Measurements from ENCODE around the gene SLC1A4.
A peak's percentile ranks its signal among the peaks of the same experiment; 100 is the strongest.

The SLC1A4 gene

DNA sequence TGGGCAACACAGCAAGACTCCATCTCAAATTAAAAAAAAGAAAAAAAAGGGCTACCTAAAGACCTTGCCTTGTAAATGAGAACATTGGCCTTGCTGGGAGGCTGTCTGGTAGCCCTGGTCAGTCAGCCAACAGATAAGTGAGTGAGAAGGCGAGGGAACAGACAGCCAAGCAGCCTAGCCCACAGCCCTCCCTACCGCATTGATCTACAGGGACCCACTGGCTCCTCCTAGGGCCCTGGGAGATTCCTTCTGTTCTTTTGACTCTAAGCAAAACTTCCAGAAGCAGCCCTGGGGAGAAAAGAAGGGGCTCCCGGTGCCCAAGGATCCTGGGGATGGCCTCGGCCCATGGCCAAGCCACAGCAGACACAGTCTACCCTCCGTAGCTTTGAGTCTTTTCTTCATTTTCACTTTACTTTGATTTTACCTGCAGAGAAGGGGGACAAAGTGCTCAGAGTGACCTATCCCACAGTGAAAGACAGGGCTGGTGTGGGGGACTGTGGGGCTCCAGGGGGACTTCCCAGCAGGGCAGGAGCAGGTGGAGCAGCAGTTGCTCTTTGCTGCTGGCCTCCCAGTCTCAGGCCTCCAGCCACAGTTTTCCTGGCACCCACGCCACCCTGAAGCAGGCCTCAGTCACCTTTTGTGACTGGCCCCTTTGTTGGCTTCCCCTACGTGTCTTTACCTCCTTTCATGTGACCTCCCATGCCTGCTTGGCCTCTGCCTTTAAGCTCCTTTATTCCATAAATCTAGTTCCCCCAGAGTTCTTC, 72.1 kb downstream of the SLC1A4 start:
- ChIA-PET CTCF (interaction anchor here (1.6 to 4.8 kb wide), 2 partner anchors 107 to 127 kb away, joined by 4 to 32 read pairs; no protein-coding TSS in a partner anchor), POLR2A (no interaction called here)
- DNase-seq (ENCODE audit: low read depth, low spot score): no peak
- no peak overlapping the region for H3K4me3 ChIP-seq (ENCODE audit: low read depth, low read length)
- TF ChIP-seq, protein P1, sequence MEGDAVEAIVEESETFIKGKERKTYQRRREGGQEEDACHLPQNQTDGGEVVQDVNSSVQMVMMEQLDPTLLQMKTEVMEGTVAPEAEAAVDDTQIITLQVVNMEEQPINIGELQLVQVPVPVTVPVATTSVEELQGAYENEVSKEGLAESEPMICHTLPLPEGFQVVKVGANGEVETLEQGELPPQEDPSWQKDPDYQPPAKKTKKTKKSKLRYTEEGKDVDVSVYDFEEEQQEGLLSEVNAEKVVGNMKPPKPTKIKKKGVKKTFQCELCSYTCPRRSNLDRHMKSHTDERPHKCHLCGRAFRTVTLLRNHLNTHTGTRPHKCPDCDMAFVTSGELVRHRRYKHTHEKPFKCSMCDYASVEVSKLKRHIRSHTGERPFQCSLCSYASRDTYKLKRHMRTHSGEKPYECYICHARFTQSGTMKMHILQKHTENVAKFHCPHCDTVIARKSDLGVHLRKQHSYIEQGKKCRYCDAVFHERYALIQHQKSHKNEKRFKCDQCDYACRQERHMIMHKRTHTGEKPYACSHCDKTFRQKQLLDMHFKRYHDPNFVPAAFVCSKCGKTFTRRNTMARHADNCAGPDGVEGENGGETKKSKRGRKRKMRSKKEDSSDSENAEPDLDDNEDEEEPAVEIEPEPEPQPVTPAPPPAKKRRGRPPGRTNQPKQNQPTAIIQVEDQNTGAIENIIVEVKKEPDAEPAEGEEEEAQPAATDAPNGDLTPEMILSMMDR (IDR thresholded peaks at IDR 0.05; ENCODE audit: insufficient read depth, low read length, missing control alignments): no peak

DNA sequence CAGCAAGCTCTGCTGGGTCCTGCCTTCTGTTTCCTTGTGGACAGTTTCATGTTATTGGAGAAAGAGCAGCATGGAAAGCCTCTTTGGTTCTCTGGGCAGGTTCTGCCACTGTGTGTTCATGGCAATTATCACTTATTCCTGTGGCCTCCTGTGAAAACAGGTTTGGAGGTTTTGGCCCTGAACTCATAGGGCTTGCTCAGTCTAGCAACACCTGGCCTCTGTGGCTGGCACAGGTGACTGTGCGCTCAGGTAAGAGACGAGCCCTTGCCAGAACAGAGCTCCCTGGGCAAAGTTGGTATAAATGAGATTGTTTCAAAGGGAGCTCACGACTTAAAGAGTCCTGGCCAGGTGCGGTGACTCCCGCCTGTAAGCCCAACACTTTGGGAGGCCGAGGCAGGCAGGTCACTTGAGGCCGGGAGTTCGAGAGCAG, 72.7 kb downstream of the SLC1A4 start:
- CTCF ChIA-PET: interaction anchor here (1.6 to 4.8 kb wide), 2 partner anchors 107 to 126 kb away, joined by 4 to 32 read pairs; no protein-coding TSS in a partner anchor
- POLR2A ChIA-PET: no interaction called here
- no peak overlapping the region for H3K4me3 ChIP-seq (ENCODE audit: low read depth, low read length)
- no peak for DNase-seq (ENCODE audit: low read depth, low spot score)
- TF ChIP-seq, protein P1 (IDR thresholded peaks at IDR 0.05; ENCODE audit: insufficient read depth, low read length, missing control alignments): no peak

DNA sequence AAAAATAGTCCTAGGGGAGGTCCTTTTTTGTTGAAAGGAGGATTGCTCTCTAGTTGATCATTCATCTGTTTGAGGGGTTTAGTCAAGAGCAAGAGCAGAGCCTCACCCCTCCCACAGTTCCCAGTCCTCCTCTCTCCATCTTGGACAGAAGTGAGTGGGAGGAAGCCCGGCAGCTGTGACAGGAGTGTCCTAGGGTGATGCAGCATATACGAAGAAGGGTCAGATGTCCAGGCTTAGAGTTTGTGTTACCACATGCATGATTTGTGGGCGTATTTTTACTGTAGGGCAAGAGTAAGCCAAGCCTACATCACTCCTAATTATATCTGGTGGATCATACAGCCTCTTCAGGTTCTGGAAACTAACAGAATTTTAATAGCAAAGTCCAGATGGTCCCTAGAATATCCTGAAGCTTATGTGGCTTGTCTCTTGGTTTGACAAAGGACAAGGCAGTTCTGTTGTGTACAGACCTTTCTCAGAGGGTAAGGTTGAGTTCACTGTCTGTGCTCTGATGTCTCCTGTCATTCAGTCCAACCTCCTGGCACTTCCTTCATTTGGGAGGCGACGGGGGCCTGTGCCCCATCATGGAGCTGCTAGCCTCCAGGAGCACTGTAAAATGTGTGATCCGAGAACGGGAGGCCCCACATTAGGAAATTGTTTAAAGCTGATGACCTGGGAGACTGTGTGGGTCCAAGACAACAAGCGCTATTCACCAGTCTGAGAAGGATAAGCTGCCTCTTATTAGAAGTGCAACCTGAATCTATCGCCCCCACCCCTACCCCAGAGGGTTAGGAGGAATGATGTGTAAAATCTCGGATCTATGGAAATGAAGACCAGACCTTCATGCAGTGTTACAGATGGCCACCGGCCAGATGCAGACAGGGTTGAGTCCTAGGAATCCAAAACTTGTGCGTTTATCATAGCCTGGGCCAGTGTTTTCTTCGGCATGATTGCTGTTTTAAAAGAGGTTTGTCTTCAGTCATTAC, 73.9 kb downstream of the SLC1A4 start:
- no peak for DNase-seq (ENCODE audit: low read depth, low spot score)
- POLR2A ChIA-PET: interaction anchor here (0.6 kb wide), 1 partner anchor 521 kb away, joined by 3 read pairs; no protein-coding TSS in a partner anchor
- TF ChIP-seq, protein P1 (IDR thresholded peaks at IDR 0.05; ENCODE audit: insufficient read depth, low read length, missing control alignments): no peak
- H3K4me3 ChIP-seq (ENCODE audit: low read depth, low read length): no peak overlapping the region
- CTCF ChIA-PET: interaction anchor here (0.9 to 4.8 kb wide), 6 partner anchors 9 to 145 kb away, joined by 3 to 32 read pairs (median 4); no protein-coding TSS in a partner anchor

DNA sequence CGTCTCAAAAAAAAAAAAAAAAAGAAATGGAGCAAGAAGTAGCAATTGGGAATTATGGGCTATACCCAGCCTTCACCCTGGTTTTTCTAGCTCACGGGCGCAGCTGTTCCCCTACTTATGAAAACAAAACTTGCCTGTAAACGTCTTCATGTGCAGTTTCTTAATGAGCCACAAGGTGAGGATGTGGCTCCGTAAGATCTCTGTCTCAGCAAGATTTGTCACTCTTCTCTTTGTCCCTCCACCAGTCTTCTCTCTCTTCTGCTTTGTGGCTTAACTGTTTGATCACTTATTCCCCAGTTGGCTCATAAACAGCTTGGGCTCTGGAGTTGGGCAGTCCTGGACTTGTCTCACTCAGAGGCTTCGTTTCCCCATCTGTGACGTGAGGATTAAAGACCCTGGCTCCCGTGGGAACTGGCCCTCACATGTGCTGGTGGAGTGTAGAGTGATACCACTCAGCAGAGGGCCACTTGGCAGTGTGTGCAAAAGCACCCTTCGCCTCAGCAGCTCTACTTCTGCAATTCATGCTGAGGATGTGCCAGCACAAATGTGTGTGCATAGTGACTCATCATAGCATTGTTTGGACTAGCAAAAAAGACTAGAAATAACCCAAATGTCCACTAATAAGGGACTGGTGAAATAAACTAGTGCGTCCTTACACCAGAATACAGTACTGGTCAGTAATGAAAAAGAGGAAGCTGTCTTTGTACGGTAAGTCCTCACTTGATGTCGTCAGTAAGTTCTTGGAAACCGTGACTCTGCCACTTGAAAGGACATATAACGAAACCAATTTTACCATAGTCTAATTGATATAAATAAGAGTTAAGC, 75.7 kb downstream of the SLC1A4 start:
- peak; percentile 76 for DNase-seq (ENCODE audit: low read depth, low spot score)

More for the DNA sequence above, 75.7 kb downstream of the SLC1A4 start:
- no peak overlapping the region; the same call in 1 of the 2 replicates for H3K4me3 ChIP-seq (ENCODE audit: low read depth, low read length)
- ChIA-PET CTCF (interaction anchor here (0.7 to 4.8 kb wide), 19 partner anchors 9 to 613 kb away, joined by 3 to 32 read pairs (median 3); partner anchors contain the start of genes CEP68 and RAB1A), POLR2A (interaction anchor here (0.6 to 0.8 kb wide), 2 partner anchors 9 to 186 kb away, joined by 3 to 5 read pairs; partner anchors contain the start of gene CEP68)
- TF ChIP-seq, protein P1 (IDR thresholded peaks at IDR 0.05; ENCODE audit: insufficient read depth, low read length, missing control alignments): peak; percentile 57
